Measurements from ENCODE around the gene E2F3. TPM values are rescaled to one million over a fixed set of nuclear protein-coding genes. Genes with fewer than 3 reads are reported as not detected.

E2F3 gene
- polyA plus RNA-seq, 10 donors, result 6.9 to 11.6 (median 9.2) TPM

DNA sequence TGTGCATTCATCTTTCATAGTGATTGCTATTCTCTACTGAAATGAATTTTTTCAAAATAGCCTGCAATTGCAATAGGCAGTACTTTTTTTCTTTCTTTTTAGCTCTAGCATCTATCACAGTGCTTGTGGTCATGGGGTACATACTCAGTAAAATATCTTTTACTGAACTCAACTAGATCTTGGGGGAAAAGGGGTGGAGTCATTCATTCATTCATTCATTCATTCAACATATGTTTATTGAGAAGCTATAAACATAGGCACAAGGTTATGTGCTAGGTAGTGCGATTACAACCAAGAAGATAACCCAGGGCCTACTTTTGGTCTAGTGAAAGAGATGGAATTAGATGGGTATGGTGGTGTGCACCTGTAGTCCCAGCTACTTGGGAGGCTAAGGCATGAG is 131.2 kb downstream of the E2F3 start:
- no peak for DNase-seq

DNA sequence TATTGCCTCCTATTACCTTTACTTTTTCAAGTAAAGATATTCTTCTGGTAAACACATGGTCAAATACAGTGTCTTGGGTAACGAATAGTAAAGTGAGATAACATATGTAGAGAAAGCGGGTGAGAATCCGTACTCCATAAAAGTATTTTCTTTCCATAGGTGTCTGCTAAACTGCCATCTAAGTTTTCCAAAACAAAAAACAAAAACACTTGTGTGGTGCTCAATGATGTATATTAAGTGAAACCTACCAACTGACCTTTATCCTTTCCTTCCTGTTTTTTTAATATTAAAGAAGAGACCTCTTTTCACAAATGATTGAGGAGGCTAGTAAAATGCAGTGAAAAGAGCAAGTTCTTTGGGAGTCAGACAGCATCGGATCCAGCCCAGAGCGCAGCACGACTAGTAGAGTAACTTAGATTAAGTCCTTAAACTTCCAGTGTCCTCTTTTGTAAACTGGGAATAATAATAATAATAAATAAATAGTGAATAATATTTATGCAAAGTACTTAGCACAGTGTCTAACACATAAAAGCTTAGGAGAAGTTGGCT is 132.1 kb downstream of the E2F3 start:
- DNase-seq, result no peak

DNA sequence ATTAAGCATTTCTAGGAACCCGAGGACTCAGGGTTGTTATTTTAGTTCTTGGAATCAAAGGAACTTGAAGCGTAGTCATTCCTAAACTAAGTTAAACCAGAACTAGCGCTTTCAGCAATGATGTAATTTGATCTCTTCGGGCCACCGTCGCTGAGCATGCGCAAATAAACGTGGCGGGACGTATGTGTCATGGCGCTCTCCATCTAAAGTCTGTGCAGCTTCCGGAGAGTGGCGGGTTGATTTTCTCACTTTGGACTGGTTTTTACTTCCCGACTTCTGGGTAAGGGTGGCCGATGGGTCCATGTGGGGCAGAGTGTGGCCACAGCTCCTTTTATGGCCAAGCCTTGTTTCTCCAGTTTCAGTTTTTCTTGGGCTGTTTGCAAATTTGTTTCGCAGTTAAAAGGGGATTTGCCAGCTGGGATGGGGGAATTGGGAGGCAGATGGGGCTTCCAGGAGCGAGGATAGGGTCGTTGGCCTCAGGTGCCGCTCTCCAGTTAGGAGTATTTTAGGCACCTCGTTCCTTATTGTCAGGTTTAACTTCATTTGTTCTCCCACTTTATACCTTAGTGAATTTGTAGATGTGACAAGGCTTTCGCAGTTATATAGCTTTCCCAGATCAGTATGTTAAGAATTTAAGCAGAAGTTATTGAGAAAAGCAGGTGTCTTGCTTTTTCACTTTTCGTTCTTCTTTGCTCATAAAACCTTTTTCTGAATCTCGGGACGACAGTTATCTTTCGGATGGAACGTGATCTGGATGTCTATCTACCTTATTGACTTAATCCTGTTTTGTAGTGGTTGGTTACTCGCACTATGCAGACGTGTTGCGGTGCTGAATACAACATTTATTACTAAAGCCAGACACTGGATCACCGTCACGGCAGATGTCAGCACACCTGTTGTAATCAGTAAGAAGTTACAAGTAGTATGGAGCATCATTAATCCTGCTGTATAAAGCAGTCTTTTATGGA is 132.9 kb downstream of the E2F3 start, which contains the start of gene CDKAL1:
CDKAL1 (plus strand) TSS at position 163 of the 968 bp plus-strand sequence. CDS start 11,894 bp downstream, outside the sequence.
- peak; percentile 93 to 97 (median 94) for DNase-seq

DNA sequence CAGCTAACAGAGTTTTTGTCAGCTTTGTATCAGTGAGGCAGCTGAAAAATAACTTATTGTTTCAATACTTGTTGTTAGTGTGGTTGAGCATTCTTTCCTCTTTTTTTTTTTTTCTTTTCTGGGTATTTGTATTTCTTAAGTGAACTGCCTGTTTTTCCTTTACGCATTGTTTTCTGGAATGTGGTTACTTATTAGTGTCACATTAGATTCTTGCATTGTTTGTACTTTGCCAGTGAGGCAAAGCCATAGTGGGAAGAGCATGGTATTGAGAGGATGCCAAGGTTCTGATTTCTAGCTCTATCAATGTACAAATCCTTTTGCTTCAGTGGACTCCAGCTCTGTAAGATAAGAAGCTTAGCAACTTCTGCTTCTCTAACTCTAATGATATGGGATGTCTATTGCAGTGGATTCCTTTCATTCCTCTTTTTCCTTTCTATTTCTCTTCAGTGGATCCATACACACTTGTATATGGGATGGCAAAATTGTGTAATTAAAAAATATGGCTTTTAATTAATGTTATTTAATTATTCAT is 136.5 kb downstream of the E2F3 start:
- DNase-seq, result no peak

DNA sequence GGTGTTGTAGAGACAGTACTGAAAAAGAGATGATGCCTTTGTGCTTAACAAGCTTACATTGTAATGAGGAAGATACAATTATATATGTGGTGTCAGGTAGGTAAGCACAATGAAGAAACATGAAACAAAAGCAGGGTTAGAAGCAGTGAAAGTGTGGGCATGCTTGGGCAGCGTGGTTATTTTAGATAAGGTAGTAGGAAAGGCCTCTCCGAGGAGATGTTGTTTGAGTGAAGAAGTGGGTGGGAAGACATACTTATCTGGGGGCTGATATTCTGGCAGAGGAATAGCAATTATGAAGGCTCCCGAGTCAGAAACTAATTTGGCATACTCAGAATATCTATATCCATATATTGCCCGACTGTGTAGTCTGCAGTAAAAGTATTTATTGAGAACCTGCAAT is 137.2 kb downstream of the E2F3 start:
- no peak for DNase-seq

DNA sequence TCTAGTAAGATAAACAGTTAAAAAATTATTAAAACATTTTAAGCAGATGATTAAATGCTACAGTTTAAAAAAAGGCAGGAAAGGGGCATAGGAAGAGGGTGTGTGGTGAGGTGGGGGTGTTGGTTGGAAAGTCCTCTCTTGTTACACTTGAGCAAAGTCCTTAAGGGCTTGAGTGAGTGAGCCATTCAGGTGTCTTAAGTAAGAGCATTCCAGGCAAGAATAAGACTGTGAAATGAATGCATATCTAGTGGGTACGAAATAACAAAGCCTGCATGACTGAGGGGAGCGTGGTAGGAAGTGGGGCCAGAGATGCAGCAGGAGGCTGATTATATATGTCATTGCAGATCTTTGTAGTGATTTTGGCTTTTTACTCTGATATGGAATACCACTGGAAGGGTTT is 137.7 kb downstream of the E2F3 start:
- DNase-seq, result no peak

DNA sequence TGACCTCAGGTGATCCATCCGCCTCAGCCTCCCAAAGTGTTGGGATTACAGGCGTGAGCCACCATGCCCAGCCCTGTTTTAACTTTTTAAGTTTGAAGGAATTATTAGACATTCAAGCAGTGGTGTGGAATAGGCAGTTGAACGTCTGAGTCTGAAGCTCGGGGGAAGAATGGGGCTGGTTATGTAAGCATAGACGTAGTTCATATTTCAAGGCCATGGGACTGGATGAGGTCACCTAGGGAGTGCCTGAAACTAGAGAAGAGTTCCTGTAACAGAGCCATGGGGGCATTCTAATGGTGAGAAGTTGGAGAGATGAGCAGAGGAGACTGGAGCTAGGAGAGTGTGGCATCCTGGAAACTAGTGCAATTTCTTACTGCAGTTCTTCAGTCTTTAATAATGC is 139.0 kb downstream of the E2F3 start:
- no peak for DNase-seq

DNA sequence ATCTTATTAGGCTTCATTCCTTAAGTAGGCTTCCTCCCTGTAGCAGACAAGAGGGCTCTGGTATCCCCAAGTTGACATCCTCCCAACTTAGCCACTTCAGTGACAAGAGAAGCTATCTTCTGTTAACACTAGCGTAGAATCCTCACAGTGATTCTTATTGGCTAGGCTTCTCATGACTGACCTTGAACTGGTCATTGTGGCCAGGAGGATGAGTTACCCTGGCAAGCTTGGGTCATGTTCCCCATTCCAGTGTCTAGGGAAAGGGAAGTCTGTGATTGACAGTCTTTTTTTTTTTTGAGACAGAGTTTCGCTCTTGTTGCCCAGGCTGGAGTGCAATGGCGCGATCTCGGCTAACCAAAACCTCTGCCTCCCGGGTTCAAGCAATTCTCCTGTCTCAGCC is 139.7 kb downstream of the E2F3 start:
- DNase-seq, result no peak

DNA sequence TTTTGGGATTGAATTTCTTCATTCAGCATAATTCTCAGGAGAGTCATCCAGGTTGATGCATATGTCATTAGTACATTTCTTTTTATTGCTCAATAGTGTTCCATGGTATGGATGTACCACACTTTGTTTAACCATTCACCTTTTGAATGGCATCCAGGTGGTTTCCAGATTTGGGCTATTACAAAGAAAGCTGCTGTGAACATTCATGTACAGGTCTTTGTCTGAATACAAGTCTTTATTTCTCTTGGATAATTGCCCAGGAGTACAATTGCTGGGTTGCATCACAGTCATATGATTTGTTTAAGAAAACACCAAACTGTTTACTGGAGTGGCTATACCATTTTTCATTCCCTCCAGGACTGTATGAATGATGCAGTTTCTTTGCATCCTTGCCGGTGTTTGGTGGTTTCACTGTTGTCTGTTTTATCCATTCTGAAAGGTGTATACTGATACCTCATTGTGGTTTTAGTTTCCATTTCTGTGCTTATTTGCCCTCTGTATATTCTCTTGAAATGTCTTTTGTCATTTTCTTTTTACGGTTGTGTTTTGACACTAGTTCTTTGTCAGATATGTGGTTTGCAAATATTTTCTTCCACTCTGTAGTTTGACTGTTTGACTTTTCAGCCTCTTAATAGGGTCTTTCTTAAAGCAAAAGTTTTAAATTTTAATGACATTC is 141.4 kb downstream of the E2F3 start:
- no peak for DNase-seq

Other genes with a start within 250 kb of the E2F3 start
- gene MBOAT1, start 189.4 kb upstream of the E2F3 start, polyA plus RNA-seq (ENCODE audit: insufficient read length in 10 of 10), result 1 to 10 TPM; 3.7 to 5.9 (median 4.2) TPM
- gene CDKAL1, start 132.6 kb downstream of the E2F3 start, polyA plus RNA-seq (ENCODE audit: insufficient read length in 10 of 10), result 10 to 100 TPM; 10.7 to 17.1 (median 13.9) TPM

All from muscle of back (tissue), 11 donors.